ENCODE data around the gene SLC39A7. TPM values are rescaled to one million over a fixed set of nuclear protein-coding genes. Genes with fewer than 3 reads are reported as not detected.

Gene SLC39A7
- total and polyA plus RNA-seq, 2 of the 13 experiments (the other 11 are each of a cell fraction or from before 2014, with no cell fraction given), result 142 to 229 TPM

DNA sequence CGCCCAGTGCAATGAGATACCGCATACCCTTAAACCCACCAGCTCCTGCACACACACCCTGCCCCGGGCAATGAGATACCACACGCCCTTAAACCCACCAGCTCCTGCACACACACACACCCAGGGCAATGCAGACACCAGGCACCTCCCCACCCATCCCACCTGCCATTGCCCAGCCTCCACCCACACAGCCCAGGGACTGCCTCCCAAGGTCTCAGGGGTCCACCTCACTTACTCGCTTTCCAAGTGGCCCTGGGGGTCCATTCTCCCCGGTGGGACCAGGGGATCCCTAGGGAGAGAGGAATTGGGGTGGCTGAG lies 32.4 kb upstream of the SLC39A7 start (continued):
- TF ChIP-seq ZFP90 (CRISPR knock-in tag; IDR thresholded peaks at IDR 0.05; ENCODE audit: borderline replicate concordance), result no peak
- TF ChIP-seq ZNF850 (CRISPR knock-in tag; conservative IDR thresholded peaks at IDR 0.05), result no peak
- no peak for TF ChIP-seq RBM39 (IDR thresholded peaks at IDR 0.05; ENCODE audit: low read depth, low read length, poor library complexity, severe bottlenecking)
- TF ChIP-seq, protein P1, sequence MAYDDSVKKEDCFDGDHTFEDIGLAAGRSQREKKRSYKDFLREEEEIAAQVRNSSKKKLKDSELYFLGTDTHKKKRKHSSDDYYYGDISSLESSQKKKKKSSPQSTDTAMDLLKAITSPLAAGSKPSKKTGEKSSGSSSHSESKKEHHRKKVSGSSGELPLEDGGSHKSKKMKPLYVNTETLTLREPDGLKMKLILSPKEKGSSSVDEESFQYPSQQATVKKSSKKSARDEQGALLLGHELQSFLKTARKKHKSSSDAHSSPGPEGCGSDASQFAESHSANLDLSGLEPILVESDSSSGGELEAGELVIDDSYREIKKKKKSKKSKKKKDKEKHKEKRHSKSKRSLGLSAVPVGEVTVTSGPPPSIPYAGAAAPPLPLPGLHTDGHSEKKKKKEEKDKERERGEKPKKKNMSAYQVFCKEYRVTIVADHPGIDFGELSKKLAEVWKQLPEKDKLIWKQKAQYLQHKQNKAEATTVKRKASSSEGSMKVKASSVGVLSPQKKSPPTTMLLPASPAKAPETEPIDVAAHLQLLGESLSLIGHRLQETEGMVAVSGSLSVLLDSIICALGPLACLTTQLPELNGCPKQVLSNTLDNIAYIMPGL (CRISPR knock-in tag; IDR thresholded peaks at IDR 0.05; ENCODE audit: borderline replicate concordance in 1 of 2, low read depth in 1 of 2), result no peak
- TF ChIP-seq ZNF569 (CRISPR knock-in tag; IDR thresholded peaks at IDR 0.05; ENCODE audit: borderline replicate concordance), result no peak
- no peak for TF ChIP-seq RAD21 (CRISPR knock-in tag; IDR thresholded peaks at IDR 0.05)
- TF ChIP-seq HOXA9 (CRISPR knock-in tag; IDR thresholded peaks at IDR 0.05; ENCODE audit: borderline replicate concordance), result no peak

DNA sequence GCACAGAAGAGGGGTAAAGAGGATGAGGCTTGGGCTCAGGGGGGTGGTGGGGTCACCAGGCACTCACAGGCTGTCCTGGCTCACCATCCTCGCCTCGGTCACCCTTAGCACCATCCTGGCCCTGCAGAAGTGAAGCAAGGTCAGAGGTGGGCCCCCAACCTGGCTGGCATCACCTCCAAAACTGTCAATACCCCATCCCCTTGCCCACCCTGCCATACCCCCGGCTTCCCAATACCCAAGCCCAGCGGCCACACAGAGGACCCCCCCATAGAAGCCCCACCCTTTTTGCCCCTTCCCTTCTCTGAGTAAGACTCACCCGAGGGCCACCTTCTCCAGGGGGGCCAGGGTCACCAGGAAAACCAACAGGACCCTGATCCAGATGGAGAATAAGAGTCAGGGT lies 32.0 kb upstream of the SLC39A7 start:
- 3% methylated on average over 3 of the region's 5 CpGs for WGBS (ENCODE audit: low lambda C conversion rate)
- TF ChIP-seq ZNF354B (CRISPR knock-in tag; IDR thresholded peaks at IDR 0.05) (no peak), ZNF674 (CRISPR knock-in tag; IDR thresholded peaks at IDR 0.05; ENCODE audit: low read depth) (no peak), ZBTB40 (IDR thresholded peaks at IDR 0.05) (no peak), ZBTB40 (CRISPR knock-in tag; IDR thresholded peaks at IDR 0.05) (no peak), XRCC5 (optimal IDR thresholded peaks at IDR 0.05; ENCODE audit: low read length) (no peak), ZNF557 (CRISPR knock-in tag; IDR thresholded peaks at IDR 0.05) (no peak), NAIF1 (CRISPR knock-in tag; IDR thresholded peaks at IDR 0.05; ENCODE audit: borderline replicate concordance) (no peak)

More for the DNA sequence above, 32.0 kb upstream of the SLC39A7 start:
- Histone ChIP-seq H3K4me2 (ENCODE audit: low read depth, low read length) (no peak overlapping the region), H3K9me3 (ENCODE audit: low read length) (no peaks in the 10 kb centered on the region), H3K4me1 (ENCODE audit: insufficient read depth, low read length) (peaks cover 27% of the 10 kb centered on the region), H3K9ac (ENCODE audit: insufficient read depth, low read depth, low read length) (no peak overlapping the region), H3K4me3 (replicated peaks in 1 of 3; ENCODE audit: insufficient read depth in 1 of 3, low read depth in 2 of 3, low read length in 3 of 3) (no peak overlapping the region), H3K27ac (ENCODE audit: extremely low read length, insufficient read depth, low read length) (no peak overlapping the region), H2AFZ (ENCODE audit: low read length) (no peak overlapping the region), H3K79me2 (ENCODE audit: insufficient read depth, low read length) (no peaks in the 10 kb centered on the region), H4K20me1 (ENCODE audit: insufficient read depth, low read length) (no peaks in the 10 kb centered on the region), H3K27me3 (ENCODE audit: control insufficient read depth in 1 of 2, insufficient read depth in 2 of 2, low read length in 2 of 2) (peaks cover 2 to 9% of the 10 kb centered on the region in 2 experiments; a peak in 4 of 5 replicates), H3K36me3 (replicated peaks in 1 of 2; ENCODE audit: control insufficient read depth in 1 of 2, insufficient read depth in 2 of 2, low read length in 2 of 2) (no peaks in the 10 kb centered on the region)
- in situ Hi-C loops (cut with HindIII; ENCODE audit: extremely low pct_ligation_motif_present, low pct_unique_long_range_greater_than_20kb), result loop anchor here (10.0 kb wide), 1 partner anchor 154 kb away; no protein-coding TSS in a partner anchor
- FAIRE-seq (no peak), ATAC-seq (no peak), DNase-seq (ENCODE audit: low spot score) (no peak)
- ChIA-PET POLR2A (no interaction called here), CTCF (ENCODE audit: low intra/inter-chr PET ratio, low total read pairs) (no interaction called here)
- intact Hi-C loops (cut with micrococcal nuclease; ENCODE audit: unreplicated experiment), result no loop called here
- no TSS peak for BruUV-seq (replicated peaks)
